Omental fat pad (tissue), 4 donors: ENCODE measurements around the gene C1QTNF5. TPM values are rescaled to one million over a fixed set of nuclear protein-coding genes. Genes with fewer than 3 reads are reported as not detected.

ENCODE experiments used
- ATAC-seq: fragments of 150-250 bp; one replicate; pipeline ENCODE4 v1.9.1; 2016; ENCODE audit warnings: mild to moderate bottlenecking, moderate library complexity; ENCODE audit not compliant: low FRiP score
- DNase-seq: peaks from one replicate; pipeline ENCODE4 v3.0.0-alpha.2; 2019; ENCODE audit warnings: low spot score
- total RNA-seq, 4 donors: library from RNA; depleted of rRNA; stranded (reverse); fragments of >200 nt; gene quantifications; one replicate each; pipeline ENCODE4 v1.1.0, GENCODE V29; 2016
- TF ChIP-seq, protein P1 (sequence below), 3 donors: fragments of 450-650 bp; IDR thresholded peaks; one replicate each; pipeline ENCODE4 v1.5.1; 2016 to 2017; ENCODE audit warnings: antibody characterized with exemption in 3 of 3, mild to moderate bottlenecking in 3 of 3, moderate library complexity in 2 of 3

Gene C1QTNF5
- total RNA-seq, 4 donors from 2014 or later = 18.0 to 74.2 (median 35.5) TPM

DNA sequence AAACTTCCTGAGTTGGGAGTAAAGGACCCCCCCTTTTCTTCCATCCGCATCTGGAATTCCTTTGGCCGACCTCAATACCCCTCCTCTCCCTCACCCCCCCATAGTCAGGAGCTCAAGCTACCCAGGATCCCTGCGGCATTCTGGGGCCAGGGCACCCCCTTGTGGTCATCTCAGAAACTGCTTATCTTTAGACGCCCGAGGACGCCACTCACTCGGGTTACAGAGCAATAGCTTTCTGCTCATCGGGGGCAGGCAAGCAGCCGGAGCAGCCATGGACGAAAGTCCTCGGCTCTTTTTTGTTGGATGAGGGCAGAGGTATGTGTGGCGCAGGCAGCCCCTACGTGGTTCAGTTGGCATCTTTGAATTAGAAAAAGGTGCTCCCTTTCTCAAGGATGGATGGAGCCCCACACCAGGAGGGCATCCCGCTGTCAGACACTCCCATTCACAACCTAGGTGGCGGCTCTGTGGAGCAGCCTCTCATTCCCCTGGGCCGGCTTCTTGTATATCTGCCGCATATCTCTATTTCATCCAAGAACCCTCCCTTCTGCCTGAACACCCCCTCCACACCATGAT lies 2.3 kb downstream of the C1QTNF5 start:
- TF ChIP-seq, protein P1, sequence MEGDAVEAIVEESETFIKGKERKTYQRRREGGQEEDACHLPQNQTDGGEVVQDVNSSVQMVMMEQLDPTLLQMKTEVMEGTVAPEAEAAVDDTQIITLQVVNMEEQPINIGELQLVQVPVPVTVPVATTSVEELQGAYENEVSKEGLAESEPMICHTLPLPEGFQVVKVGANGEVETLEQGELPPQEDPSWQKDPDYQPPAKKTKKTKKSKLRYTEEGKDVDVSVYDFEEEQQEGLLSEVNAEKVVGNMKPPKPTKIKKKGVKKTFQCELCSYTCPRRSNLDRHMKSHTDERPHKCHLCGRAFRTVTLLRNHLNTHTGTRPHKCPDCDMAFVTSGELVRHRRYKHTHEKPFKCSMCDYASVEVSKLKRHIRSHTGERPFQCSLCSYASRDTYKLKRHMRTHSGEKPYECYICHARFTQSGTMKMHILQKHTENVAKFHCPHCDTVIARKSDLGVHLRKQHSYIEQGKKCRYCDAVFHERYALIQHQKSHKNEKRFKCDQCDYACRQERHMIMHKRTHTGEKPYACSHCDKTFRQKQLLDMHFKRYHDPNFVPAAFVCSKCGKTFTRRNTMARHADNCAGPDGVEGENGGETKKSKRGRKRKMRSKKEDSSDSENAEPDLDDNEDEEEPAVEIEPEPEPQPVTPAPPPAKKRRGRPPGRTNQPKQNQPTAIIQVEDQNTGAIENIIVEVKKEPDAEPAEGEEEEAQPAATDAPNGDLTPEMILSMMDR (IDR thresholded peaks at IDR 0.05) = peak in 1 of 3 donors; percentile 40
- ATAC-seq (peak; percentile 34), DNase-seq (no peak)

- ATAC-seq = no peak
- no peak for DNase-seq
- TF ChIP-seq, protein P1 (IDR thresholded peaks at IDR 0.05) = no peak
These were observed 2.9 kb downstream of the C1QTNF5 start for GRCh38 chr11:119337581-119338317.

GRCh38 chr11:119336744-119337469 lies 3.8 kb downstream of the C1QTNF5 start:
- TF ChIP-seq, protein P1 (IDR thresholded peaks at IDR 0.05) = no peak
- no peak for ATAC-seq
- no peak for DNase-seq

DNA sequence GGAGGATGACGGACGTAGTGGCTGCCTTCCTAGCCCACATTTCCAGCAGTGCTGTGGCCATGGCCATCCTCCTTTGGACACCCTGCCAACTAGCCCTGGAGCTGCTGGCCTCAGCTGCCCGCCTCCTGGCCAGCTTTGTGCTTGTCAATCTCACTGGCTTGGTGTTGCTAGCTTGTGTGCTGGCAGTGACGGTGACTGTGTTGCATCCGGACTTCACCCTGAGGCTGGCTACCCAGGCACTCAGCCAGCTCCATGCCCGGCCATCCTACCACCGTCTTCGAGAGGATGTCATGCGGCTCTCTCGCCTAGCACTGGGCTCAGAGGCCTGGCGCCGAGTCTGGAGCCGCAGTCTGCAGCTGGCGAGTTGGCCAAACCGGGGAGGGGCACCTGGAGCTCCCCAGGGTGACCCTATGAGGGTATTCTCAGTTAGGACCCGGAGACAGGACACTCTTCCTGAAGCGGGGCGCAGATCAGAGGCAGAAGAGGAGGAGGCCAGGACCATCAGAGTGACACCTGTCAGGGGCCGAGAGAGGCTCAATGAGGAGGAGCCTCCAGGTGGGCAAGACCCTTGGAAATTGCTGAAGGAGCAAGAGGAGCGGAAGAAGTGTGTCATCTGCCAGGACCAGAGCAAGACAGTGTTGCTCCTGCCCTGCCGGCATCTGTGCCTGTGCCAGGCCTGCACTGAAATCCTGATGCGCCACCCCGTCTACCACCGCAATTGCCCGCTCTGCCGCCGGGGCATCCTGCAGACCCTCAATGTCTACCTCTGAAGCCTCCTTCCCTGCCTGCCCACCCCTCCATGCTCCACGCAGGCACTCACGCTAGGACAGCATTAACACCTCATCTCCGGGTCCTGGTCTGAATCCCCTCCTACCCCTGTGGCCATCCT lies 4.8 kb downstream of the C1QTNF5 start:
- TF ChIP-seq, protein P1 (IDR thresholded peaks at IDR 0.05) = no peak
- ATAC-seq (no peak), DNase-seq (no peak)

GRCh38 chr11:119335091-119335654 lies 5.5 kb downstream of the C1QTNF5 start:
- TF ChIP-seq, protein P1 (IDR thresholded peaks at IDR 0.05) = no peak
- no peak for ATAC-seq
- DNase-seq = no peak

DNA sequence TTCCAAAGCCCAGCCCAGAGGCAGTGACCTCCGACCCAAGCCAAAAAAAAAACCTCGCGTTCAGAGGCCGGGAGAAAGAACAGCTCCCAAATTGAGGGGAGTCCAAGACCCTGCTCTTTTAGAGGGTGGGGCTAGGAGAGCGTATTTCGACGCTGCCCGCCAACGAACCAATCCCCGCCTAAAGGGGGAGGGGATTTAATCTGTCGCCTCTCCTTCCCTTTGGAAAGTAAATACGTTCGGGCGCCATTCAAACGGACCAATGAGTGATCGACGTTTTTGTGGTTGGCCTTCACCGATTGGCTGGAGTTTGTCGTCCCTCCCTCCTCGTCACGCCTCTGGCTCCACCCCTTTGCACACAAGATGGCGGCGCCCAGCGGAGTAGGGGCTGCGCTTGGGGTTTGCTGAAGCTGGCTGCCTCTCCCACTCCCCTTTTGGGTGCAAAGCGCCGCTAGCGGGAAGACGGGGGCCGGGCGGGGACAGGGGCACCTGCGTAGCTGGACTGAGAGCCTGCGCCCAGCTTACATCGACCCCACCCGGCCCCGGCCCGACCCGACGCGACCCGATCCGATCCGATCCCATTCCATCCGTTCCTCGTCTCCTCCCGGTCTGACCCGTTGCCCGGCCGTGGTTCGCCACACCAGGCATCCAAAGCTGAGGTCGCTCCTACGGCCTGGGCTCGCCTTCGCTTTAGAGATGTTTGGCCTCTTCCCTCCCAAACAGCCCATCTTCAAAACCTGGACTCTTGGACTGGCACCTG lies 6.3 kb downstream of the C1QTNF5 start, which contains the start of gene RNF26:
Gene RNF26, plus strand, starts transcription at position 354 of the 757 bp plus-strand sequence. CDS start 596 bp downstream, outside the sequence.
- peak; percentile 85 for DNase-seq
- peak; percentile 90 for ATAC-seq
- TF ChIP-seq, protein P1 (IDR thresholded peaks at IDR 0.05) = no peak
